Measurements from ENCODE around the gene SIAE.
A peak's percentile ranks its signal among the peaks of the same experiment; 100 is the strongest.
"Not testable (repeated sequence)": the region's sequence is repeated elsewhere in the genome, so short reads cannot be mapped to it uniquely, and the experiment has no call there.

Gene SIAE

GRCh38 chr11:124623861-124624525 is 49.5 kb downstream of the SIAE start:
- no peak for DNase-seq (ENCODE audit: low read depth)

- DNase-seq (ENCODE audit: low read depth): peak; percentile 92
Measured at GRCh38 chr11:124622531-124623451, 50.7 kb downstream of the SIAE start, which contains the start of gene TBRG1. TSS of gene TBRG1 (plus strand) at chr11:124622864. CDS start at chr11:124623084, 220 bp downstream.

GRCh38 chr11:124618863-124619262 is 54.7 kb downstream of the SIAE start:
- no peak for DNase-seq (ENCODE audit: low read depth)

GRCh38 chr11:124612567-124613246 is 60.8 kb downstream of the SIAE start:
- no peak for DNase-seq (ENCODE audit: low read depth)

GRCh38 chr11:124612045-124612444 is 61.5 kb downstream of the SIAE start:
- DNase-seq (ENCODE audit: low read depth): no peak

GRCh38 chr11:124611064-124611463 is 62.5 kb downstream of the SIAE start, which contains the start of gene PANX3:
TSS of gene PANX3 (plus strand) at chr11:124611428. CDS start at chr11:124611557, 129 bp downstream.
- DNase-seq (ENCODE audit: low read depth): no peak

- no peak for DNase-seq (ENCODE audit: low read depth)
Measured at GRCh38 chr11:124610295-124610694, 63.2 kb downstream of the SIAE start.

GRCh38 chr11:124608147-124608546 is 65.4 kb downstream of the SIAE start:
- no peak for DNase-seq (ENCODE audit: low read depth)

- no peak for DNase-seq (ENCODE audit: low read depth)
Measured at GRCh38 chr11:124605719-124606118, 67.8 kb downstream of the SIAE start.

GRCh38 chr11:124602723-124603122 is 70.8 kb downstream of the SIAE start:
- DNase-seq (ENCODE audit: low read depth): not testable (repeated sequence)

GRCh38 chr11:124602193-124602592 is 71.3 kb downstream of the SIAE start:
- no peak for DNase-seq (ENCODE audit: low read depth)

- DNase-seq (ENCODE audit: low read depth): no peak
Measured at GRCh38 chr11:124600621-124601320, 72.8 kb downstream of the SIAE start.

GRCh38 chr11:124597626-124598025 is 75.9 kb downstream of the SIAE start:
- no peak for DNase-seq (ENCODE audit: low read depth)

GRCh38 chr11:124595302-124595701 is 78.2 kb downstream of the SIAE start:
- DNase-seq (ENCODE audit: low read depth): no peak

- no peak for DNase-seq (ENCODE audit: low read depth)
Measured at GRCh38 chr11:124592627-124593026, 80.9 kb downstream of the SIAE start.

GRCh38 chr11:124591430-124591829 is 82.1 kb downstream of the SIAE start:
- DNase-seq (ENCODE audit: low read depth): no peak

GRCh38 chr11:124586238-124586860 is 87.2 kb downstream of the SIAE start:
- peak; percentile 24 for DNase-seq (ENCODE audit: low read depth)

- DNase-seq (ENCODE audit: low read depth): no peak
Measured at GRCh38 chr11:124584681-124585372, 88.7 kb downstream of the SIAE start.

GRCh38 chr11:124583781-124584180 is 89.8 kb downstream of the SIAE start:
- no peak for DNase-seq (ENCODE audit: low read depth)

All from CMK (cell line).